ENCODE results near the gene PSMD12. TPM values are rescaled to one million over a fixed set of nuclear protein-coding genes. Genes with fewer than 3 reads are reported as not detected.
"Not testable (repeated sequence)": the region's sequence is repeated elsewhere in the genome, so short reads cannot be mapped to it uniquely, and the experiment has no call there.

Gene PSMD12
- total RNA-seq, 1 donor, result 35.2 TPM

DNA sequence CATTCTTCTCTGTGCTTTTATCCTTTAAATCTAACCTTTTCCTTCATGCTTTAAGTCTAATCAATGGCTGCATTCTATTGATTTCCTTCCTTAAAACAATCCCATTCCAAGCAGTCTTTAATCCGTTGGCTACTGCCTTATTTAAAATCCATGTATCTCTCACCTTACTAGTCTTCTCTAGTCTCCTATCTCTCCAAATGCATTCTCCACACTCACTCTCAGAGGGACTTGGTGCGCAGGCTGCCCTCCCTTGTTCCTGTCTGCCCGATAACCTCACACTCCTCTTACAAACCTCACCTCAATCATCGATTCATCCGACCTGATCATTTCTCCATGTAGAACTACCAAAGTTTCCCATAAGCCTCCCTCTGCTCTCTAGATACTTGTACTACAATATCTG, 23.1 kb downstream of the PSMD12 start:
- DNase-seq (ENCODE audit: low read depth), result no peak
- H3K4me3 ChIP-seq (ENCODE audit: low read depth, low read length), result no peak overlapping the region
- TF ChIP-seq, protein P1, sequence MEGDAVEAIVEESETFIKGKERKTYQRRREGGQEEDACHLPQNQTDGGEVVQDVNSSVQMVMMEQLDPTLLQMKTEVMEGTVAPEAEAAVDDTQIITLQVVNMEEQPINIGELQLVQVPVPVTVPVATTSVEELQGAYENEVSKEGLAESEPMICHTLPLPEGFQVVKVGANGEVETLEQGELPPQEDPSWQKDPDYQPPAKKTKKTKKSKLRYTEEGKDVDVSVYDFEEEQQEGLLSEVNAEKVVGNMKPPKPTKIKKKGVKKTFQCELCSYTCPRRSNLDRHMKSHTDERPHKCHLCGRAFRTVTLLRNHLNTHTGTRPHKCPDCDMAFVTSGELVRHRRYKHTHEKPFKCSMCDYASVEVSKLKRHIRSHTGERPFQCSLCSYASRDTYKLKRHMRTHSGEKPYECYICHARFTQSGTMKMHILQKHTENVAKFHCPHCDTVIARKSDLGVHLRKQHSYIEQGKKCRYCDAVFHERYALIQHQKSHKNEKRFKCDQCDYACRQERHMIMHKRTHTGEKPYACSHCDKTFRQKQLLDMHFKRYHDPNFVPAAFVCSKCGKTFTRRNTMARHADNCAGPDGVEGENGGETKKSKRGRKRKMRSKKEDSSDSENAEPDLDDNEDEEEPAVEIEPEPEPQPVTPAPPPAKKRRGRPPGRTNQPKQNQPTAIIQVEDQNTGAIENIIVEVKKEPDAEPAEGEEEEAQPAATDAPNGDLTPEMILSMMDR (IDR thresholded peaks at IDR 0.05; ENCODE audit: insufficient read depth, low read length), result no peak

DNA sequence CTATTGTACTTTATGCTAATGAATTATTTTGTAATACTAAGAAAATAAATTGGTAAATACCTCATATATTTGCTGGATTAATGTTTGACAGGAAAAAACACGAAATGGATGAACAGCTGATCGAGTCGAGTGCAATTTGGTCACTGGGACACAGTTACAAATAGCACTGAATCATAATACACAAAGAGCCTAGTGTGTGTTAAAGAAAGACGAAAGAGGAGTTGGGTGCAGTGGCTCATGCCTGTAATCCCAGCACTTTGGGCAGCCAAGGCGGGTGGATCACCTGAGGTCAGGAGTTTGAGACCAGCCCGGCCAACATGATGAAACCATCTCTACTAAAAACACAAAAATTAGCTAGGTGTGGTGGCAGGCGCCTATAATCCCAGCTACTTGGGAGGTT, 28.0 kb downstream of the PSMD12 start:
- H3K4me3 ChIP-seq (ENCODE audit: low read depth, low read length), result not testable (repeated sequence)

DNA sequence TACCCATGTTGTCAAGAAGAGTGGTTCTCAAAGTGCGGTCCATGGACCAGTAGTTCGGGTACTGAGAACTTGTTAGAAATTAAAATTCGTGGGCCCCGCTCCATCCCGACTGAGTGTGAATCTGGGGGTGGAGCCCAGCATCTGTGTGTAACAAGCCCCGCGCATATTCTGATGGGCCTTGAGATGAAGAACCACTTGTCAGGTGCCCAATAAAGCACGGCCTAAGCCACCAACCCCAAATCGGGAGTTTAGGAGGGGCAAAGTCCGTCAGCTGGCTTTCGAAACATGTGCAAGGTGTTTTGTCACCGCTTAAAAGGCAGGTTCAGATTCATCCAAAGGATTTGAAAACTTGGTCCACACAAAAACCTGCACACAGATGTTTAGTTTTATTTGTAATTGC, 29.5 kb downstream of the PSMD12 start:
- DNase-seq (ENCODE audit: low read depth), result no peak
- H3K4me3 ChIP-seq (ENCODE audit: low read depth, low read length), result no peak overlapping the region
- TF ChIP-seq, protein P1 (IDR thresholded peaks at IDR 0.05; ENCODE audit: insufficient read depth, low read length), result no peak

More for the DNA sequence above, 28.0 kb downstream of the PSMD12 start:
- DNase-seq (ENCODE audit: low read depth), result not testable (repeated sequence)

DNA sequence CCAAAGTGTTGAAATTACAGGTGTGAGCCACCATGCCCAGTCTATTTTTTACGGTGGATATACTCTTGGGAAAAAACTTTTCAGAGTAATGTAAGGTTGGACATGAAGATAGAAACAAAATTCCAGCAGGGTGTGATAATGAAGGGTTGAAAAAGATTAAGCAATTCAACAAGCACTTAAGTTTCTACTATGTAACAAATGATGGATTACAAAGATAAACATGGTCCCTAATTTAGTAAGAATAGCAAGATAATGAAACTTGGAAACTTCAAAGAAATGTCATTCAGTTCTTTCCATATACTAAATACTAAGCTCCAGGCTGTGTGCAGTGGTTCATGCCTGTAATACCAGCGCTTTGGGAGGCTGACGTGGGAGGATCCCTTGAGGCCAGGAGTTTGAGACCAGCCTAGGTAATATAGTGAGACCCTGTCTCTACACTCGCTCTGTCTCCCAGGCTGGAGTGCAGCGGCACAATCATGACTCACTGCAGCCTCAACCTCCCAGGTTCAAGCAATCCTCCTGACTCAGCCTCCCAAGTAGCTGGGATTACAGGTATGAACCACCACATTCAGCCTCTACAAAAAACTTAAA, 31.0 kb downstream of the PSMD12 start:
- DNase-seq (ENCODE audit: low read depth), result peak; percentile 60
- no peak overlapping the region for H3K4me3 ChIP-seq (ENCODE audit: low read depth, low read length)
- TF ChIP-seq, protein P1 (IDR thresholded peaks at IDR 0.05; ENCODE audit: insufficient read depth, low read length), result no peak

DNA sequence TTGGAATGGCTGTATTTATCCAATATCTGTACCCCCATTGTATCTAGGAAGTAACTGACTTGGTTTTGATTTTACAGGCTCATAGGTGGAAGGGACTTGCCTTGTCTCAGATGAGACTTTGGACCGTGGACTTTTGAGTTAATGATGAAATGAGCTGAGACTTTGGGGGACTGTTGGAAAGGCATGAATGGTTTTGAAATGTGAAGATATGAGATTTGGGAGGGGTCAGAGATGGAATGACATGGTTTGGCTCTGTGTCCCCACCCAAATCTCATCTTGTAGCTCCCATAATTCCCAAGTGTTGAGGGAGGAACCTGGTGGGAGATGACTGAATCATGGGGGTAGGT, 34.2 kb downstream of the PSMD12 start:
- DNase-seq (ENCODE audit: low read depth); H3K4me3 ChIP-seq (ENCODE audit: low read depth, low read length): not testable (repeated sequence)

DNA sequence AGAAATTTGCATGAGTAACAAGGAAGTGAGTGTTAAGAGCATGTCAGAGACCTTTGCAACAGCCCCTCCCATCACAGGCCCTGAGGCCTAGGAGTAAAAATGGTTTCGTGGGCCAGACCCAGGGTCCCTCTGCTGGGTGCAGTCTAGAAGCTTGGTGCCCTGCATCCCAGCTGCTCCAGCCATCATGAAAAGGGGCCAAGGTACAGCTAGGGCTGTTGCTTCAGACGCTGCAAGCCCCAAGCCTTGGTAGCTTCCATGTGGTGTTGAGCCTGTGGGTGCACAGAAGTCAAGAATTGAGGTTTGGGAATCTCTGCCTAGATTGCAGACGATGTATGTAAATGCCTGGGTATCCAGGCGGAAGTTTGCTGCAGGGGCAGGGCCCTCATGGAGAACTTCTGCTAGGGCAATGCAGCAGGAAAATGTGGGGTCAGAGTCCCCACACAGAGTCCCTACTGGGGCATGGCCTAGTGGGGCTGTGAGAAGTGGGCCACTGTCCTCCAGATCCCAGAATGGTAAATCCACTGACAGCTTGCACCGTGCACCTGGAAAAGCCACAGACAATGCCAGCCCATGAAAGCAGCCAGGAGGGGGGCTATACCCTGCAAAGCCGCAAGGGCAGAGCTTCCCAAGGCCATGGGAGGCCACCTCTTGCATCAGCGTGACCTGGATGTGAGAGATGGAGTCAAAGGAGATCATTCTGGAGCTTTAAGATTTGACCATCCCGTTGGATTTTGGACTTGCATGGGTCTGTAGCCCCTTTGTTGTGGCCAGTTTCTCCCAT, 34.8 kb downstream of the PSMD12 start:
- not testable (repeated sequence) for DNase-seq (ENCODE audit: low read depth); H3K4me3 ChIP-seq (ENCODE audit: low read depth, low read length)

DNA sequence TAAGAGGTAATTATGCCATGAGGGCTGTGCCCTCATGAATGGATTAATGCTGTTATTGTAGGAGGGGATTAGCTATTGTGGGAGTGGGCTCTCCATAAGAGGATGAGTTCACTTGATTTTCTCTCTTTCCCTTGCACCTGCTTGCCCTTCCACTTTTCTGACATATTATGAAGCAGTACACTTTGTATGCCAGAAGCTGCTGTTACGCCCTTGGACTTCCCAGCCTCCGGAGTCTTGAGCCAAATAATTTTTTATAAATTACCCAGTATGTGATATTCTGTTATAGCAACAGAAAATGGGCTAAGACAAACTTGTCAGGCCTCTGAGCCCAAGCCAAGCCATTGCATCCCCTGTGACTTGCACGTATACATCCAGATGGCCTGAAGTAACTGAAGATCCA, 38.4 kb downstream of the PSMD12 start:
- no peak overlapping the region for H3K4me3 ChIP-seq (ENCODE audit: low read depth, low read length)
- TF ChIP-seq, protein P1 (IDR thresholded peaks at IDR 0.05; ENCODE audit: insufficient read depth, low read length), result no peak
- DNase-seq (ENCODE audit: low read depth), result no peak

DNA sequence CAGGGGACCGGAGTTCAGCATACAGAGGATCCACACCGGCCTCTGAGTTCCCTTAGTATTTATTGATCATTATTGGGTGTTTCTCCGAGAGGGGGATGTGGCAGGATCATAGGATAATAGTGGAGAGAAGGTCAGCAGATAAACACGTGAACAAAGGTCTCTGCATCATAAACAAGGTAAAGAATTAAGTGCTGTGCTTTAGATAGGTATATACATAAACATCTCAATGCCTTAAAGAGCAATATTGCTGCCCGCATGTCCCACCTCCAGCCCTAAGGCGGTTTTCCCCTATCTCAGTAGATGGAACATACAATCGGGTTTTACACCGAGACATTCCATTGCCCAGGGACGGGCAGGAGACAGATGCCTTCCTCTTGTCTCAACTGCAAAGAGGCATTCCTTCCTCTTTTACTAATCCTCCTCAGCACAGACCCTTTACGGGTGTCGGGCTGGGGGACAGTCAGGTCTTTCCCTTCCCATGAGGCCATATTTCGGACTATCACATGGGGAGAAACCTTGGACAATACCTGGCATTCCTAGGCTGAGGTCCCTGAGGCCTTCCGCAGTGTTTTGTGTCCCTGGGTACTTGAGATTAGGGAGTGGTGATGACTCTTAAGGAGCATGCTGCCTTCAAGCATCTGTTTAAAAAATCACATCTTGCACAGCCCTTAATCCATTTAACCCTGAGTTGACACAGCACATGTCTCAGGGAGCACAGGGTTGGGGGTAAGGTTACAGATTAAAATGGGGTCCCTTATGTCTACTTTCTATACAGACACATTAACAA, 39.2 kb downstream of the PSMD12 start:
- H3K4me3 ChIP-seq (ENCODE audit: low read depth, low read length); DNase-seq (ENCODE audit: low read depth): not testable (repeated sequence)

DNA sequence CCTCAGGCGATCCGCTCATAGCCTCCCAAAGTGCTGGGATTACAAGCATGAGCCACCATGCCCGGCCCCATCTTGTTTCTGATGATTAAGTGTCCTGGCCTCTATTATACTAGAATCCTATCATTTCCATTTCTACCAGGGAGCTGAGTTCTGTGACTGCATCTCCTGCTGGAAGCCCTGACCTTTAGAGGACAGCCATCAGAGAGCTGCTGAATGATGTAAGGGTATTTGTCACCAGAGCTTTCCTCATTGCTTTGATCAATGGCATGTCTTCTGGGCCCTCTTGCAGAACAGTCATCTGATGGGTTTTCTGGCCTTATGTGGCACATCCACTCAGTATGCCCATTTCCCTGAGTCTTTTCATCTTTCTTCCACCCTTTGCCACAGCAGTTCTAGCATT, 39.9 kb downstream of the PSMD12 start:
- no peak for DNase-seq (ENCODE audit: low read depth)
- TF ChIP-seq, protein P1 (IDR thresholded peaks at IDR 0.05; ENCODE audit: insufficient read depth, low read length), result no peak
- H3K4me3 ChIP-seq (ENCODE audit: low read depth, low read length), result no peak overlapping the region
